ENCODE results near the gene AUTS2. TPM values are rescaled to one million over a fixed set of nuclear protein-coding genes. Genes with fewer than 3 reads are reported as not detected.

The AUTS2 gene
- total and polyA plus RNA-seq, 2 of the 8 experiments (the other 6 are each of a cell fraction or from before 2014, with no cell fraction given), result 25.9 to 101 TPM

DNA sequence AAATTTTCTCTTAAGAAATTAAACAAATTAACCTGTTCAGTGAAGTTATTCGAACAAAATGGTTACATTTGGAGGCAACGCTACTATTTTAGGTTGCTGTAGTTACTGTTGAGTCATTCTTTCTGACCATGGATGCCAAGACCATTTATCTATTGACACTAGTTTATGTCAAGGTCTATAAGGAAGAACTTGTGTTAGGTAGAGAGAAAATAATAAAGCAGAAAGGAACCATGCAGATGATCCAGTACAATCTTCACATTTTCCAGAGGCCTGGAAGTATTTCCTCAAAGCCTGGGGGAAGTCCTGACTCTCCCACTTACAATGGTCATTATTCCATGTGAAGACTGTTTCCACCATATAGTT lies 925.7 kb downstream of the AUTS2 start:
- H4K20me1 ChIP-seq (replicated peaks in 1 of 2; ENCODE audit: control insufficient read depth in 1 of 2, insufficient read depth in 2 of 2, low read length in 2 of 2), result no peaks in the 10 kb centered on the region
- H4K5ac ChIP-seq (ENCODE audit: insufficient read length, low read depth, low read length), result no peak overlapping the region
- H3K23ac ChIP-seq (ENCODE audit: insufficient read length), result no peak overlapping the region
- no peak overlapping the region for H2BK120ac ChIP-seq (replicated peaks; ENCODE audit: low read depth, low read length)
- no peak overlapping the region for H2BK12ac ChIP-seq (ENCODE audit: low read depth, low read length)
- no peak overlapping the region for H3K4me3 ChIP-seq (ENCODE audit: extremely low read depth in 1 of 4, insufficient read depth in 2 of 4, low read depth in 3 of 4, low read length in 4 of 4)
- H2BK15ac ChIP-seq (ENCODE audit: low read length), result no peak overlapping the region
- H3K27ac ChIP-seq (ENCODE audit: low read depth, low read length), result no peak overlapping the region
- TF ChIP-seq CBX8 (IDR thresholded peaks at IDR 0.05; ENCODE audit: borderline replicate concordance, low read depth, low read length), result no peak
- TF ChIP-seq GTF2F1 (IDR thresholded peaks at IDR 0.05; ENCODE audit: borderline replicate concordance, low read depth, low read length), result no peak
- no peak for TF ChIP-seq FOSL1 (IDR thresholded peaks at IDR 0.05; ENCODE audit: insufficient read depth, low read depth, low read length)
- no peak for TF ChIP-seq TBP (IDR thresholded peaks at IDR 0.05; ENCODE audit: low read depth, low read length)
- H3K23me2 ChIP-seq (ENCODE audit: low read depth, low read length), result no peaks in the 10 kb centered on the region
- H2AFZ ChIP-seq (ENCODE audit: low read length), result no peak overlapping the region
- WGBS, 2 experiments (ENCODE audit: extremely low coverage in 1 of 2, insufficient coverage in 1 of 2, insufficient read length in 1 of 2, insufficient replicate concordance in 2 of 2, low coverage in 1 of 2, low lambda C conversion rate in 2 of 2, missing lambda C conversion rate in 1 of 2), result 86% methylated on average over 2 of the region's 2 CpGs; no CpG with 5 or more reads in 1 of the 2 experiments
- no peak overlapping the region for H2AK5ac ChIP-seq (ENCODE audit: low read depth, low read length)
- H2BK20ac ChIP-seq (ENCODE audit: low read length), result no peak overlapping the region
- no peak overlapping the region for H3K4me2 ChIP-seq (ENCODE audit: insufficient read depth in 1 of 2, low read depth in 2 of 2, low read length in 2 of 2)
- H4K91ac ChIP-seq (replicated peaks; ENCODE audit: insufficient read length, low read length), result no peak overlapping the region
- DNase-seq (ENCODE audit: low read depth in 1 of 2, low spot score in 2 of 2), result no peak
- POLR2A ChIA-PET (ENCODE audit: partially characterized antibody), result no interaction called here
- H3K56ac ChIP-seq (replicated peaks; ENCODE audit: insufficient read length, low read depth, low read length), result no peak overlapping the region
- no peak overlapping the region for H3K18ac ChIP-seq (ENCODE audit: extremely low read depth, low read length)
- no peaks in the 10 kb centered on the region for H3K27me3 ChIP-seq (replicated peaks in 1 of 4; ENCODE audit: control insufficient read depth in 3 of 4, extremely low read depth in 1 of 4, insufficient read depth in 3 of 4, low read length in 3 of 4)
- no peak overlapping the region for H3K9ac ChIP-seq (replicated peaks in 1 of 4; ENCODE audit: extremely low read depth in 1 of 4, low read depth in 3 of 4, low read length in 3 of 4)
- CTCF ChIA-PET (ENCODE audit: partially characterized antibody), result interaction anchor here (0.9 to 1.3 kb wide), 2 partner anchors 15 to 61 kb away, joined by 3 to 4 read pairs; no protein-coding TSS in a partner anchor
- no peak for FAIRE-seq
- no peak overlapping the region for H2BK5ac ChIP-seq (ENCODE audit: low read depth, low read length)
- no peak overlapping the region for H4K8ac ChIP-seq (ENCODE audit: extremely low read depth, insufficient read depth, low read length)
- no peak overlapping the region for H3K14ac ChIP-seq (ENCODE audit: insufficient read length)
- no peaks in the 10 kb centered on the region for H3K9me3 ChIP-seq (ENCODE audit: insufficient read depth in 2 of 2, low read depth in 1 of 2, low read length in 1 of 2)
- no peaks in the 10 kb centered on the region for H3K36me3 ChIP-seq (ENCODE audit: control insufficient read depth in 2 of 4, insufficient read depth in 4 of 4, low read length in 3 of 4)
- no peaks in the 10 kb centered on the region for H3K79me2 ChIP-seq (ENCODE audit: control insufficient read depth in 1 of 2, insufficient read depth in 2 of 2, low read length in 2 of 2)
- H3K4me1 ChIP-seq (replicated peaks in 1 of 4; ENCODE audit: control insufficient read depth in 3 of 4, insufficient read depth in 4 of 4, low read length in 3 of 4), result no peaks in the 10 kb centered on the region
- H3K4ac ChIP-seq (replicated peaks; ENCODE audit: insufficient read length, low read depth, low read length), result no peak overlapping the region
- no peaks in the 10 kb centered on the region for H3K79me1 ChIP-seq (ENCODE audit: low read depth, low read length)
